NCI-H2196 (cell line): Measurements from ENCODE around the gene CWC22.
A peak's percentile ranks its signal among the peaks of the same experiment; 100 is the strongest.
"Not testable (repeated sequence)": the region's sequence is repeated elsewhere in the genome, so short reads cannot be mapped to it uniquely, and the experiment has no call there.

Experiments
- DNase-seq: peaks from one replicate; lab custom pipeline; 2025; ENCODE audit not compliant: unreplicated experiment; lab: John Stamatoyannopoulos, UW

The CWC22 gene

DNA sequence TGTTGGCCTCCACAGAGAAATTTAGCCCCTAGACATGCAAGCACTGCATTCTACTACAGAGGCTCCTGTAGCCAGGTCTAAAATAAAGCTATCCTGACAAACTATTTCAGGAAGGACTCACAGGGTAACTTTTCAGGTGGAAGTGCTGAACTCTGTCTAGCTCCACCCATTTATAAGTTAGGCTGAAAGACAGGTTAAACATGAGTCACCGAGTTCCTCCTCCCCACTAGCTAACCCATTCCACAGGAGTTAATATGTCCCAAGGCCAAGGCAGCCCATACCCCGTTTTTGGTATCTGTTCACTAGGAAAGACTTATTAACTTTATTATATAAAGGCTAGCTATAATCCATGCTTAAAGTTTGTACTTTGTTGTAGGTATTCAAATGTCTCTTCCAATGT lies 3.5 kb downstream of the CWC22 start:
- DNase-seq, result no peak

DNA sequence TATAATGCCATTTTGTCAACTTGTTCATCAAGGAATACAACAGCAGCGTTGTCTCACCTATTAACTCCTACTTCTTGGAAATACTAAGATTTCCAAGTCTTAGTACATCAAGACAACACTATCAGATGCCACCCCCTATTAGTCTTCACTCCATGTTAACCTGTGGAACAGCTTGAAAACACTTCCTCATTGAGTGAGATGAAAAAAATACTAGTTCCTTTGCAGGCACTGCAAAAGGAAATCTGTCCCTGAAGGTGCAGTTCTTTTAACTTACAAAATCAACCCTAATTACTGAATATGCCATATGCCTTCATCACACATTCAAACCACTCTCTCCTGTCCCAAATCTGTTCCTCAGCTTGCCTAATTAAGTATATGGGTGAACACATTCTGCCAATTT lies 4.0 kb downstream of the CWC22 start:
- no peak for DNase-seq

- no peak for DNase-seq
Observed at GRCh38 chr2:180002198-180002770, 4.8 kb downstream of the CWC22 start.

- DNase-seq, result no peak
Observed at GRCh38 chr2:180001726-180002125, 5.4 kb downstream of the CWC22 start.

DNA sequence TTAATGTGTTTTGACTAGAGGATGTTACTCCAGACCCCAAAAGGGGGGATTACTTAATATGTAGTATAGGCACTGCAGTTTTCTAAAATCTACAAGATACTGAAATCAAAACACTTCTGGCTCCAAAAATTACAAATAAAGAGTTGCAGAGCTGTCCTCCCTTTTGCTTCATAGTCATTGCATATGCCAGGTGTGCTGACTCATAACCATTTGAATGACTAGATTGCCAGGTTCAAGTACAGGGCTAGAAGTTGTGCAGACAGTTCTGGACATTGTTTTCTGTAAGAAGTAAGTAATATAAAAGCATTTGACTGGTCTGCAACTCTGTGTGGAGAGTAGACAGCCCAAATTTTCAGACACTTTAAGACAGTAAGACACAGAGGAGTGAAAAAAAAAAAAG lies 6.7 kb downstream of the CWC22 start:
- DNase-seq, result no peak

DNA sequence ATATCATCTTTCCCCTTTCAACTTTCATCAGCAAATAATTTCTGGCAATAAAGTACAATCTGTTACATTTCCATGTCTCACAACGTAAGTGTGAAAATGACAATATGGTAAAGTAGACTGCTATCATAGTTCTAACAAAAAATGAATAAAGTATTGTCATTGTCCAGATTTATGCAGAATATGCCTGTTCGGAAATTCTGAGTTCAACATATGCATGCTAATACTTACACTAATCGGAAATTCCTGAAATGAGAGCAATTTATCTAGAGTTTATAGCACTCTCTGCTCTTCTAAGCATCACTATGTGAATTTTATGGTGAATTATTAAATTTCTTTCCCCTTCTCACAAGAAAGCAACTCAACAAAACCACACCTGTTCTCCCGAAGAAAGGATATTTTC lies 8.1 kb downstream of the CWC22 start:
- DNase-seq, result no peak

GRCh38 chr2:179995741-179996515 lies 11.2 kb downstream of the CWC22 start:
- no peak for DNase-seq

- no peak for DNase-seq
Observed at GRCh38 chr2:179991344-179991743, 15.8 kb downstream of the CWC22 start.

DNA sequence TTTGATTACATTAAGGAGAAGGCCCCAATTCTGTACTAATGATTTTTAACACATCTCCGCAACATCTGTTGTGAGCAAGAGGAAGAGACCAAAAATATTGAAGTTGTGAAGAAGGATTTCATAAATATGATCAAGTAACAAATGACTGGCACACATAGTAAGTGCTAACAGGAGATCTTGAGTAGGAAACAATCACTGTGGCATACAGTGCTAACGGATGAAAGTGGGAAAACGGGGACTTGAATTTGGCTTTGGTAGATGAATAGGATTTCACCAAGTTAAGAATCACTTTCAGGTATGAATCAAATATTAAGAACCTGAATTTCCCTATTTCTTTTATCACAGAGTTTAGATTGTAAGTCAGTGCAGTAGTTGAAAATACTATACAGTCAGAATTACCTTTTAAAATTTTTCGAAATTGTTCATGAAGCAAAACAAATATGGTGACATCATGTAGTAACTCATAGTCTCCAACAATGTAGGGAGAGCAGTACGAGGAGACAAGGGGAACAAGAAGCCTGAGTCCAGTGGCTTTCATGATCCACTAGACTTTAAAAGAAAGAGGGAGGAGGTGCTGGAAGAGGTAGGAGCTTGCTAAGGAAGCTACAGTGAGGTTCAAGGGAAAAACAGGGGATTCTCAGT lies 16.3 kb downstream of the CWC22 start:
- no peak for DNase-seq

- no peak for DNase-seq
Observed at GRCh38 chr2:179987916-179988315, 19.2 kb downstream of the CWC22 start.

- no peak for DNase-seq
Observed at GRCh38 chr2:179985163-179985820, 21.8 kb downstream of the CWC22 start.

- no peak for DNase-seq
Observed at GRCh38 chr2:179983250-179983932, 23.7 kb downstream of the CWC22 start.

DNA sequence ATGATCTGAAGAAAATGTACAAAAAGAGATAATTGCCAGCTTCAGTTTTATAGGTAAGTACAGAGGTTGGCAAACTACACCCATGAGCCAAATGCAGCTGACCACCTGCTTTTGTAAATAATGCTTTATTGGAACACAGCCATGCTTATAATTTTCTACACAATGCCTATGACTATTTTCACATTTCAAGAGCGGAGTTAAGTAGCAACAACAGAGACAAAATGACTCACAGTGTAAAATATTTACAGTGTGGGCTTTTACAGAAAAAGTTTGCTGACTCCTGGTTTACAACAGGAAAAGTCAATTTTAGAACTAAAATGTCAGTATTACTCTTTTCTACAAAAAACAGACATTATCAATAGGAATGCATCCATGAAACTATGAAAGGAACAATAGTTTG lies 26.0 kb downstream of the CWC22 start:
- peak; percentile 41 for DNase-seq

DNA sequence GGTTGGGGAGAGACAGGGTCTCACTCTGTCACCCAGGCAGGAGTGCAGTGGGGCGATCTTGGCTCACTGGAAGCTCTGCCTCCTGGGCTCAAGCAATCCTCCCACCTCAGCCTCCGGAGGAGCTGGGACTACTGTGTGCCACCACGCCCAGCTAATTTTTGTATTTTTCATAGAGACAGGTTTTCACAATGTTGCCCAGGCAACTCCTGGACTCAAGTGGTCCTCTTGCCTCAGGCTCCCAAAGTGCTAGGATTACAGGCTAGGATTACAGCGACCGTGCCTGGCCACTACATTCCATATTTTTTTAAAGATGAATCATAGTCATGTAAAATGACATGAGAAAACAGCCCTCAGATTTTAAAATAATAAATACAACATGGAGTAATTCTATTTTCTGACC lies 32.3 kb downstream of the CWC22 start:
- DNase-seq, result no peak

DNA sequence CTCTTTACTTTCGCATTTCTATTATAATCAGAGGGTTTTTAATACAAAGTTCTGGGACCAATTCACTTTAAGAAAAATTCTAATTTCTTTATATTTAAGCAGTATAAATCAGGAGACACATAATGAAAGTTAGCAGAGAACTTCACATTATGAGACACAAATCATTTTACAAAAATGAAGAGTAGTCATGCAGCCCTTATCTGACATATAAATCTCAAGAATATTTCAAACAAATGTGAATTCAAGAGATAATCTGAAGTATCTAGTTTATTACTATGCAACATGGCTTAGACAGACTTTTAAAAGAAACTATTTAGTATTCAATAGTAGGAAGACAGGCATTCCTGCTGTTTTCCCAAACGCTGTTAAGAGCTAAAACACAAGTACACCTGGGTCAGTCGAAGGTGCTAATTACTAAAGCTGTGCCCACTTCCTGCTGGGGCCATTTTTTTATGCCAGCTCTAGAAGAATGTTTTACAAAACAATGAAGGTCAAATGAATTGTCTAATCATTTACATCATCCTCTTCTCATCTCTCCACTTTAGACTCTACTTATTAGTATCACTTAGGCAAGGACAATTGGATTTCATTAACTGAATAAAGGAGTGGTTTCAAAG lies 40.2 kb downstream of the CWC22 start:
- no peak for DNase-seq

- DNase-seq, result no peak
Observed at GRCh38 chr2:179965291-179966258, 41.5 kb downstream of the CWC22 start.

DNA sequence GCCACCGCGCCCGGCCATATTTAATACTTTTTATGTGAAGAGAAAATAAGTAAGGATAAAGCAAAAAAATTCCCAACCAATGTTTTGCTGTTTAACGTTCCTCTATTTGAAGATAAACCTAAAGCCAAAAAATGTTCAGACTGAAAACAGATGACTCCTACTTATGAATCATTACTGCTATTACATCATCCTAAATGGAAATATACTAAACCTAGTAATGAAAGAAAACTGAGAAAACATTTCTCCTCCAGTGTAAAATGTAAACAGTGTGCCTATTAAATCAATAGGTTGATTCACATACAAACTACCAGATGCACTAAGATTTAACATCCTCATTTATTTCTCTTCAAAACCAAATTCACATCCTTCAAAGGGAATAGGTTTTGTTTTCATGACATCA lies 43.5 kb downstream of the CWC22 start:
- no peak for DNase-seq

- DNase-seq, result not testable (repeated sequence)
Observed at GRCh38 chr2:179958251-179958650, 48.8 kb downstream of the CWC22 start.

GRCh38 chr2:179954026-179954425 lies 53.1 kb downstream of the CWC22 start:
- DNase-seq, result peak; percentile 30

DNA sequence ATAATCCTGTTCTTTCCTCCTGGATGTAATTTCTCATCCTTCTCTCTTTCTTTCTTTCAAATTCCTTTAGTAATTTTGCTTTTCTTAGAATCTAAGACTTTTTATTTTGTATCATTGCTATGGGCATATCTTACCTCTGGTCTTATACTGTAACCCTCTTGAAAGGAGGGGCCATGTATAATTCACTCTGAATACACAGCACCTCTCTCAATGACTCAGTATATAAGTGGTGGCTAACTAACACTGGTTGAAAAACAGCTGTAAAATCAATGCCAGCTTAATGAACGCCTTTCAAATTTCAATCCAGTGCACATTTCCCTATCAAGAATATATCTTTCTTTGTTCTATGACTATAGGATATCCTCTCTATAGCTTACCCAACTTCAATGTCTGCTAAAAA lies 53.7 kb downstream of the CWC22 start:
- no peak for DNase-seq
